ENCODE results near the gene RABEP2.
"Not testable (repeated sequence)": the region's sequence is repeated elsewhere in the genome, so short reads cannot be mapped to it uniquely, and the experiment has no call there.

RABEP2 gene, protein sequence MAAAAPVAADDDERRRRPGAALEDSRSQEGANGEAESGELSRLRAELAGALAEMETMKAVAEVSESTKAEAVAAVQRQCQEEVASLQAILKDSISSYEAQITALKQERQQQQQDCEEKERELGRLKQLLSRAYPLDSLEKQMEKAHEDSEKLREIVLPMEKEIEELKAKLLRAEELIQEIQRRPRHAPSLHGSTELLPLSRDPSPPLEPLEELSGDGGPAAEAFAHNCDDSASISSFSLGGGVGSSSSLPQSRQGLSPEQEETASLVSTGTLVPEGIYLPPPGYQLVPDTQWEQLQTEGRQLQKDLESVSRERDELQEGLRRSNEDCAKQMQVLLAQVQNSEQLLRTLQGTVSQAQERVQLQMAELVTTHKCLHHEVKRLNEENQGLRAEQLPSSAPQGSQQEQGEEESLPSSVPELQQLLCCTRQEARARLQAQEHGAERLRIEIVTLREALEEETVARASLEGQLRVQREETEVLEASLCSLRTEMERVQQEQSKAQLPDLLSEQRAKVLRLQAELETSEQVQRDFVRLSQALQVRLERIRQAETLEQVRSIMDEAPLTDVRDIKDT

GRCh38 chr16:28924762-28925385 lies at the start of gene RABEP2:
TSS of gene RABEP2 (minus strand) at chr16:28925238. CDS start at chr16:28925163, 75 bp downstream.
- peak within 1 kb of the TSS; percentile 65 for H3K4me3 ChIP-seq (ENCODE audit: control insufficient read depth, low read depth, low read length)
- DNase-seq (ENCODE audit: low read depth) = no peak
- TF ChIP-seq CTCF (IDR thresholded peaks at IDR 0.05; ENCODE audit: control insufficient read depth, insufficient read depth, low read depth, low read length, missing control alignments) = no peak

DNA sequence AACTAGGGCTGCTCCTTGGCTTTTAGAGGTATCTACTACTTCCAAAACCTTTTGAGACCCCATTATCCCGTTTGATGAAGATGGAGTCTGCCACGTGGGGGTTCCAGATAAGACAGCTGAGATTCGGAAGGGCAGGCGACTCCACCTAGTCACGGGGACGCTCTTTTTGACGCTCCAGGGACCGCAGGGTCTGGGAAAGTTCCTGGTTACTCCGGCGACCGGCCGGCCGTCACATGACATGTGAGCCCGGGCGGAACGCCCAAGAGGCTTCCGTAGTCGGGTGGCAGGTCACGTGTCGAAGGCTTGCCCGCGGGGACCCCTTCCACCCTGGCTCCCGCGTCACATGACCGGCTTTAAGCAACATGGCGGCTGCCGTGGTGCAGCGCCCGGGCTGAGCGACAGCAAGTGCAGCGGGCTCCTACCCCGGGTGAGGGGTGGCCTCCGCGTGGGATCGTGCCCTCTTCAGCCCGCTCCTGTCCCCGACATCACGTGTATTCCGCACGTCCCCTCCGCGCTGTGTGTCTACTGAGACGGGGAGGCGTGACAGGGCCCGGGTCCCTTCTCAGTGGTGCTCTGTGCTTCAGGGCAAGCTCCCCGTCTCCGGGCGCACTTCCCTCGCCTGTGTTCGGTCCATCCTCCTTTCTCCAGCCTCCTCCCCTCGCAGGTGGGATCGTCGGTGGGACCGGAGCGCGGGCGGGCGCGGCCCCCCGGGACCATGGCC lies 49.6 kb upstream of the RABEP2 start, which contains the start of gene SPNS1:
Gene SPNS1, plus strand, starts transcription at position 342 of the 721 bp plus-strand sequence. Its CDS starts 374 bp downstream, at position 716.
- TF ChIP-seq CTCF (IDR thresholded peaks at IDR 0.05; ENCODE audit: control insufficient read depth, insufficient read depth, low read depth, low read length, missing control alignments) = no peak
- DNase-seq (ENCODE audit: low read depth) = peak; percentile 80
- H3K4me3 ChIP-seq (ENCODE audit: control insufficient read depth, low read depth, low read length) = peak within 1 kb of the TSS; percentile 94

DNA sequence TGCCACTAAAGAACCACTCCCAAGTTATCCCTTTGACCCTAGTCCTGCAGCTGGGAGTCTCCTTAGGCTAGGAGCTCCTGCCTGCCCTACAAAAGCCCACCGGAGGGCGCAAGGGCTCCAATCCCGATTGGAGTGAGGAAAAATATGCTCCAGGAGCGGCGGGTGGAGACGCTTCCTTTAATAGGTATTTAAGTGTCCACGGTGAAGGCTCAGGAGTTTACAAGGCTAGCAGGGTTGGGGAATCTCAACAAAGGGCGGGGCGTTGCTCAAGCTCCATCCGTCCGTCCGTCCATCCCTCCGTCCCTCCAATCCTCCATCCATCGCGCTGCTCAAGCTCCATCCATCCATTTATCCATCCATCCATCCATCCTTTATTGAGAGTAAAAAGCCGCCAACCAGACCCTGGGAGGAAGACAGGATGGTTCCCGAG lies 49.0 kb upstream of the RABEP2 start:
- H3K4me3 ChIP-seq (ENCODE audit: control insufficient read depth, low read depth, low read length) = peak overlapping the region; percentile 94
- TF ChIP-seq CTCF (IDR thresholded peaks at IDR 0.05; ENCODE audit: control insufficient read depth, insufficient read depth, low read depth, low read length, missing control alignments) = peak; percentile 82
- peak; percentile 7 for DNase-seq (ENCODE audit: low read depth)

GRCh38 chr16:28969696-28970095 lies 44.7 kb upstream of the RABEP2 start:
- not testable (repeated sequence) for H3K4me3 ChIP-seq (ENCODE audit: control insufficient read depth, low read depth, low read length); DNase-seq (ENCODE audit: low read depth)

GRCh38 chr16:28967156-28967555 lies 42.1 kb upstream of the RABEP2 start:
- TF ChIP-seq CTCF (IDR thresholded peaks at IDR 0.05; ENCODE audit: control insufficient read depth, insufficient read depth, low read depth, low read length, missing control alignments) = no peak
- DNase-seq (ENCODE audit: low read depth) = no peak

GRCh38 chr16:28964496-28964895 lies 39.5 kb upstream of the RABEP2 start:
- DNase-seq (ENCODE audit: low read depth) = no peak
- TF ChIP-seq CTCF (IDR thresholded peaks at IDR 0.05; ENCODE audit: control insufficient read depth, insufficient read depth, low read depth, low read length, missing control alignments) = no peak
- H3K4me3 ChIP-seq (ENCODE audit: control insufficient read depth, low read depth, low read length) = no peak overlapping the region

More at GRCh38 chr16:28967156-28967555, 42.1 kb upstream of the RABEP2 start:
- no peak overlapping the region for H3K4me3 ChIP-seq (ENCODE audit: control insufficient read depth, low read depth, low read length)

All from AG09309 (cell line).